ENCODE results near the gene PLCH2. TPM values are rescaled to one million over a fixed set of nuclear protein-coding genes. Genes with fewer than 3 reads are reported as not detected.

The PLCH2 gene
- total RNA-seq, 2 experiments from 2014 or later, result 1.4 to 2.2 TPM

DNA sequence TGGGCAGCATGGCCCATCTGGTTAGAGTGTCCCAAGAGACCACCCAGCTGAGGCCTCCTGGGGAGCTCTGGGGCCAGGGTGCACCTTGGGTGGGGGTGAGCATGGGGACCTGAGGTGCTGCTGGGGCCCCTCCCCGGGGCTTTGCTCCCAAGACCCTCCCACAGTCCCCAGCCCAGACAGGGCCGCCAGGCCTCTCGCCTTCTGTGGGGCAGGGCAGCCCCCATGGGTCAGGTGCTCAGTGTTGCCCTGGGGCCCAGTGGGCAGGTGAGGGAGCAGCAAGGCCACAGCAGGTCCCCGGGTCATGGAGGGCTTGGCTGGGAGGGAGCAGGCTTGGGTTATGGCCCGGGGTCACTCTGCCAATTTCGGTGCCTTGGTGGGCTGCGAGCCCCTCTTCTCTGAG lies 39.2 kb upstream of the PLCH2 start:
- intact Hi-C loops (cut with micrococcal nuclease; ENCODE audit: unreplicated experiment), result no loop called here
- ChIA-PET CTCF (ENCODE audit: unreplicated experiment) (no interaction called here), POLR2A (no interaction called here)

DNA sequence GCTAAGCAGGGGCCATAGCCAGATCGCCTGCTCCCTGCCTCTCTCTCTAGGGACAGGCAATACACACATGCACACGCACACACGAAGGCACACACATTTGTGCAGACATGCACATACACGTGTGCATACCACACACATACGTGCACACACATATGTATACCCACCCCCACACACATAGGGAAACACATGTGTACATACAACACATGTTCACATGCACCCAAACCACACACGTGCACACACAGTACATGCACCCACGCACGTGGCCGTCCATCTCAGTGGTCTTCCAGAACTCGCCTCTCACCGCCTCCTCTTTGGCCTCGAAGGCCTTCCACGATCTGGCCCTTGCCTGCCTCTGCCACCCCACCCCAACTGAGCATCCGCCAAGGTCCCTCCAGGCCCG lies 38.5 kb upstream of the PLCH2 start:
- intact Hi-C loops (cut with micrococcal nuclease; ENCODE audit: unreplicated experiment), result no loop called here

More for the DNA sequence above, 39.2 kb upstream of the PLCH2 start:
- no peak overlapping the region for H3K4me3 ChIP-seq (ENCODE audit: low read depth, low read length, poor library complexity, severe bottlenecking)
- no peak overlapping the region for H3K4me2 ChIP-seq (ENCODE audit: low read length)
- H4K20me1 ChIP-seq (ENCODE audit: insufficient read depth, low read length), result no peaks in the 10 kb centered on the region; the same call in 1 of the 2 replicates
- H2AFZ ChIP-seq (ENCODE audit: low read length), result no peak overlapping the region
- no peak for DNase-seq (ENCODE audit: low spot score)
- peaks cover 5% of the 10 kb centered on the region for H3K4me1 ChIP-seq (ENCODE audit: insufficient read depth, low read length, poor library complexity, severe bottlenecking)
- no peaks in the 10 kb centered on the region for H3K36me3 ChIP-seq (ENCODE audit: insufficient read depth, low read length)
- H3K9me2 ChIP-seq (ENCODE audit: insufficient read depth, low read length), result no peaks in the 10 kb centered on the region
- no peaks in the 10 kb centered on the region for H3K9me3 ChIP-seq (ENCODE audit: low read length)
- BruUV-seq (replicated peaks), result no TSS peak
- no peak overlapping the region for H3K27ac ChIP-seq (ENCODE audit: low read depth, low read length, poor library complexity, severe bottlenecking)
- TF ChIP-seq EZH2phosphoT487 (IDR thresholded peaks at IDR 0.05; ENCODE audit: borderline replicate concordance, low read depth, low read length), result no peak
- TF ChIP-seq, protein P1, sequence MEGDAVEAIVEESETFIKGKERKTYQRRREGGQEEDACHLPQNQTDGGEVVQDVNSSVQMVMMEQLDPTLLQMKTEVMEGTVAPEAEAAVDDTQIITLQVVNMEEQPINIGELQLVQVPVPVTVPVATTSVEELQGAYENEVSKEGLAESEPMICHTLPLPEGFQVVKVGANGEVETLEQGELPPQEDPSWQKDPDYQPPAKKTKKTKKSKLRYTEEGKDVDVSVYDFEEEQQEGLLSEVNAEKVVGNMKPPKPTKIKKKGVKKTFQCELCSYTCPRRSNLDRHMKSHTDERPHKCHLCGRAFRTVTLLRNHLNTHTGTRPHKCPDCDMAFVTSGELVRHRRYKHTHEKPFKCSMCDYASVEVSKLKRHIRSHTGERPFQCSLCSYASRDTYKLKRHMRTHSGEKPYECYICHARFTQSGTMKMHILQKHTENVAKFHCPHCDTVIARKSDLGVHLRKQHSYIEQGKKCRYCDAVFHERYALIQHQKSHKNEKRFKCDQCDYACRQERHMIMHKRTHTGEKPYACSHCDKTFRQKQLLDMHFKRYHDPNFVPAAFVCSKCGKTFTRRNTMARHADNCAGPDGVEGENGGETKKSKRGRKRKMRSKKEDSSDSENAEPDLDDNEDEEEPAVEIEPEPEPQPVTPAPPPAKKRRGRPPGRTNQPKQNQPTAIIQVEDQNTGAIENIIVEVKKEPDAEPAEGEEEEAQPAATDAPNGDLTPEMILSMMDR (conservative IDR thresholded peaks at IDR 0.05; ENCODE audit: low read length), result no peak
- no peaks in the 10 kb centered on the region for H3K79me2 ChIP-seq (ENCODE audit: insufficient read depth, low read depth, low read length)

GRCh38 chr1:2438038-2438437 lies 38.1 kb upstream of the PLCH2 start:
- CTCF ChIA-PET (ENCODE audit: unreplicated experiment), result no interaction called here

More for the DNA sequence above, 38.5 kb upstream of the PLCH2 start:
- H3K4me2 ChIP-seq (ENCODE audit: low read length), result no peak overlapping the region
- H2AFZ ChIP-seq (ENCODE audit: low read length), result no peak overlapping the region
- H3K27ac ChIP-seq (ENCODE audit: low read depth, low read length, poor library complexity, severe bottlenecking), result no peak overlapping the region
- no peak for DNase-seq (ENCODE audit: low spot score)
- TF ChIP-seq EZH2phosphoT487 (IDR thresholded peaks at IDR 0.05; ENCODE audit: borderline replicate concordance, low read depth, low read length), result no peak
- TF ChIP-seq, protein P1 (conservative IDR thresholded peaks at IDR 0.05; ENCODE audit: low read length), result no peak
- CTCF ChIA-PET (ENCODE audit: unreplicated experiment), result no interaction called here
- no peaks in the 10 kb centered on the region for H3K79me2 ChIP-seq (ENCODE audit: insufficient read depth, low read depth, low read length)
- no peaks in the 10 kb centered on the region for H3K9me2 ChIP-seq (ENCODE audit: insufficient read depth, low read length)
- H3K4me1 ChIP-seq (ENCODE audit: insufficient read depth, low read length, poor library complexity, severe bottlenecking), result peaks cover 5% of the 10 kb centered on the region
- no peaks in the 10 kb centered on the region for H3K36me3 ChIP-seq (ENCODE audit: insufficient read depth, low read length)
- BruUV-seq (replicated peaks), result no TSS peak
- no peaks in the 10 kb centered on the region; the same call in 1 of the 2 replicates for H4K20me1 ChIP-seq (ENCODE audit: insufficient read depth, low read length)
- no peaks in the 10 kb centered on the region for H3K9me3 ChIP-seq (ENCODE audit: low read length)
- POLR2A ChIA-PET, result no interaction called here
- no peak overlapping the region for H3K4me3 ChIP-seq (ENCODE audit: low read depth, low read length, poor library complexity, severe bottlenecking)

More at GRCh38 chr1:2438038-2438437, 38.1 kb upstream of the PLCH2 start:
- no peak overlapping the region for H3K4me3 ChIP-seq (ENCODE audit: low read depth, low read length, poor library complexity, severe bottlenecking)
- no peaks in the 10 kb centered on the region for H3K9me2 ChIP-seq (ENCODE audit: insufficient read depth, low read length)
- DNase-seq (ENCODE audit: low spot score), result no peak
- POLR2A ChIA-PET, result no interaction called here
- H3K79me2 ChIP-seq (ENCODE audit: insufficient read depth, low read depth, low read length), result no peaks in the 10 kb centered on the region
- H4K20me1 ChIP-seq (ENCODE audit: insufficient read depth, low read length), result no peaks in the 10 kb centered on the region; the same call in 1 of the 2 replicates
- H2AFZ ChIP-seq (ENCODE audit: low read length), result no peak overlapping the region
- intact Hi-C loops (cut with micrococcal nuclease; ENCODE audit: unreplicated experiment), result no loop called here
- H3K4me2 ChIP-seq (ENCODE audit: low read length), result no peak overlapping the region
- H3K4me1 ChIP-seq (ENCODE audit: insufficient read depth, low read length, poor library complexity, severe bottlenecking), result peaks cover 5% of the 10 kb centered on the region
- BruUV-seq (replicated peaks), result no TSS peak
- H3K27ac ChIP-seq (ENCODE audit: low read depth, low read length, poor library complexity, severe bottlenecking), result no peak overlapping the region
- H3K36me3 ChIP-seq (ENCODE audit: insufficient read depth, low read length), result no peaks in the 10 kb centered on the region
- TF ChIP-seq, protein P1 (conservative IDR thresholded peaks at IDR 0.05; ENCODE audit: low read length), result no peak
- no peak for TF ChIP-seq EZH2phosphoT487 (IDR thresholded peaks at IDR 0.05; ENCODE audit: borderline replicate concordance, low read depth, low read length)
- no peaks in the 10 kb centered on the region for H3K9me3 ChIP-seq (ENCODE audit: low read length)
